Chondrocyte (in vitro differentiated cells): ENCODE results near the gene MAPK8. TPM values are rescaled to one million over a fixed set of nuclear protein-coding genes. Genes with fewer than 3 reads are reported as not detected.

Experiments
- DNase-seq: peaks from one replicate; pipeline ENCODE4 v3.0.0; 2021; ENCODE audit warnings: mixed read lengths, low spot score
- H3K27ac Mint-ChIP-seq: one replicate; pipeline ENCODE4 v1.8.0; 2021; ENCODE audit warnings: mild to moderate bottlenecking, moderate library complexity, mixed read lengths; ENCODE audit not compliant: unreplicated experiment
- H3K27me3 Mint-ChIP-seq: 2 replicates; pipeline ENCODE4 v1.8.0; 2021; ENCODE audit warnings: low read depth, mixed read lengths
- H3K36me3 Mint-ChIP-seq: 2 replicates; pipeline ENCODE4 v1.8.0; 2021; ENCODE audit warnings: low read depth, mixed read lengths
- H3K4me1 Mint-ChIP-seq: 2 replicates; pipeline ENCODE4 v1.8.0; 2021; ENCODE audit warnings: low read depth, mild to moderate bottlenecking, mixed read lengths
- H3K4me3 Mint-ChIP-seq: one replicate; pipeline ENCODE4 v1.8.0; 2021; ENCODE audit warnings: mild to moderate bottlenecking, moderate library complexity, mixed read lengths; ENCODE audit not compliant: unreplicated experiment
- H3K9me3 Mint-ChIP-seq: 2 replicates; pipeline ENCODE4 v1.8.0; 2021; ENCODE audit warnings: low read depth, mixed read lengths
- total RNA-seq: library from RNA; stranded (reverse); gene quantifications from 3 replicates; pipeline ENCODE4 v1.2.1, GENCODE V29; 2021
- TF ChIP-seq, protein P1 (sequence below): fragments of 200-600 bp; sonication (generic); IDR thresholded peaks from 2 replicates; pipeline ENCODE4 v1.5.0; 2021; ENCODE audit warnings: antibody characterized with exemption, mild to moderate bottlenecking, moderate library complexity

Gene MAPK8
- total RNA-seq, 1 donor from 2014 or later, result 43.4 TPM

DNA sequence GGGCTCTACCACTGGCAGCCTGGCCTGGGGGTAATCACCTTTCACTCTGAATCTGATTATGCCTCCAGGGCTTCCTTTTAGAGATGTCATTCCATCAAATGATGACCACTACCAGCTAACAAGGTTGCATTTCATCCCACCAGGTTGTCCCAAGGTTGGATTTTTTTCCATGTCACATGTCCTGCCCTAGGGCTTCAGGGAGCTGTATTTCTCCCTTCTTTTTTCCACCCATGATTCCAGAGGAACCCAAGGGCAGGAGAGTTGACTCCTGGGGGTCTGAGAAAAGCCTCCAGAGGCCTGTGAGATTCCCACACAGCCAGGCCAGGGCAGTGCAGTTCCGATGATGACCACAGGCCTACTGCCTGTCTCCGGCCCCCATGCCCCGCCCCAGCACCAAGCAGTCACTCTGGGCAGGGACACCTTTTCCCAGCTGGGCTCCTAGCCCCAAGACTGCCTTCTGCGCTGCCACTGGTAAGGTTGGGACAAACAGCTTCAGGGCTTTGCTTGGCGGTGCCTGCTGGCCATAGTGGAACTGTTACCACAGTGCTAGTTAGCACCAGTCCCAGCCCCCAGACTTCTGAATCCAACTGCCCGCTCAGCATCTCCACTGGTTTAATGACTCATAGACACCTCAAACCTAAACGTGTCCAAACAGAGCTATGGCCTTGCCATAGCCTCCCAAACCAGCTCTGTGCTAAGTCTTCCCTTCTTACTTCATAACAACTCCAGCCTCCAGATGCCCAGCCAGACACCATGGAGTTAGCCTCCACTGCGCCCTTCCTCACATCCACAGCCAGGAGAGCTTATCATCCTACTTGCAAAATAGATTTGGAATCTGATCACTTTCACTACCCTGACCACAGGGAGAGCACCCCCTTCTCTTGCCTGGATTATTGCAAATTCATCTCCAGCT is 164.7 kb downstream of the MAPK8 start:
- no peak for DNase-seq
- Mint-ChIP-seq H3K36me3 (no peaks in the 10 kb centered on the region), H3K4me1 (no peaks in the 10 kb centered on the region), H3K27me3 (no peaks in the 10 kb centered on the region), H3K4me3 (no peak overlapping the region), H3K9me3 (no peaks in the 10 kb centered on the region), H3K27ac (no peak overlapping the region)
- TF ChIP-seq, protein P1, sequence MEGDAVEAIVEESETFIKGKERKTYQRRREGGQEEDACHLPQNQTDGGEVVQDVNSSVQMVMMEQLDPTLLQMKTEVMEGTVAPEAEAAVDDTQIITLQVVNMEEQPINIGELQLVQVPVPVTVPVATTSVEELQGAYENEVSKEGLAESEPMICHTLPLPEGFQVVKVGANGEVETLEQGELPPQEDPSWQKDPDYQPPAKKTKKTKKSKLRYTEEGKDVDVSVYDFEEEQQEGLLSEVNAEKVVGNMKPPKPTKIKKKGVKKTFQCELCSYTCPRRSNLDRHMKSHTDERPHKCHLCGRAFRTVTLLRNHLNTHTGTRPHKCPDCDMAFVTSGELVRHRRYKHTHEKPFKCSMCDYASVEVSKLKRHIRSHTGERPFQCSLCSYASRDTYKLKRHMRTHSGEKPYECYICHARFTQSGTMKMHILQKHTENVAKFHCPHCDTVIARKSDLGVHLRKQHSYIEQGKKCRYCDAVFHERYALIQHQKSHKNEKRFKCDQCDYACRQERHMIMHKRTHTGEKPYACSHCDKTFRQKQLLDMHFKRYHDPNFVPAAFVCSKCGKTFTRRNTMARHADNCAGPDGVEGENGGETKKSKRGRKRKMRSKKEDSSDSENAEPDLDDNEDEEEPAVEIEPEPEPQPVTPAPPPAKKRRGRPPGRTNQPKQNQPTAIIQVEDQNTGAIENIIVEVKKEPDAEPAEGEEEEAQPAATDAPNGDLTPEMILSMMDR, result no peak

DNA sequence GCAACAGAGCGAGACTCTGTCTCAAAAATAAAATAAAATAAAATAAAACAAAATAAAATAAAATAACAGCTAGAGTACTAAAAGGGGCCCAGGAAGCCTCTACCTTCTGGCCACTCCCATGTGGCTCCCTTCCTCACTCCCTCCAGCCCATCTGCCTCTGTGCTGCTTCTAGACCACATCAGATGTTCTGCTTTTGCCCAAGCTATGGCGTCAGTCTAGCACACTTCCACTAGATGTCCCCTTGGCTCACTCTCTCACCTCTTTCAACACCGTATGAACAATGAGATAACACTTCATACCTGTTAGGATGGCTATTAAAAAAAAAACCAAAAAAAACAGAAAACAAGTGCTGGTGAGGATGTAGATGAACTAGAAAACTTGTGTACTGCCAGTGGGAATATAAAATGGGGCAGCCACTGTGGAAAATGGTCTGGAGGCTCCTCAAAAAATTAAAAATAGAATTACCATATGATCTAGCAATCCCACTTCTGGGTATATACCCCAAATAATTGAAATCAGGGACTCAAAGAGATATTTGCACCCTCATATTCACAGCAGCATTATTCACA is 166.1 kb downstream of the MAPK8 start:
- no peak overlapping the region for H3K4me3 Mint-ChIP-seq
- H3K4me1 Mint-ChIP-seq, result no peaks in the 10 kb centered on the region
- no peak overlapping the region for H3K27ac Mint-ChIP-seq
- TF ChIP-seq, protein P1, result no peak
- no peak for DNase-seq
- H3K36me3 Mint-ChIP-seq, result no peaks in the 10 kb centered on the region
- H3K9me3 Mint-ChIP-seq, result no peaks in the 10 kb centered on the region
- no peaks in the 10 kb centered on the region for H3K27me3 Mint-ChIP-seq

DNA sequence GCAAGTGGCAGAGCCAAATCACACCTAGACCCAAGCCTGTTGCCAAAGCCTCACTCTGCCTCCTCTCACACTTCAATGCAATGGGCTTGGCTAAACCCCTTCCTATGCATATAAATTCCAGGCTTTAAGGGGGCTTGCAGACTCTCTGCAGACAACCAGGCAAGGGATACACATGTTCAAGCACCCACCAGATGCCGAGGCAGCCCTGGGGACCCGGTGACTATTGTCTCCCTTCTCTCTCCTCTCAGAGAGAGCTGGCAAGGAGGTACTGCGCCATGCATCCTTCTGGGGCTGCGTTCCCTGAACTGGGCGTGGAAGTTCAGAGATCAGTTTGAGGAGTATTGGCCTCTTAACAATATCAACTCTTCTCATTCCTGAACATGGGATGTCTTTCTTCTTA is 167.2 kb downstream of the MAPK8 start:
- TF ChIP-seq, protein P1, result no peak
- no peak for DNase-seq
- Mint-ChIP-seq H3K27me3 (no peaks in the 10 kb centered on the region), H3K27ac (no peak overlapping the region), H3K9me3 (no peaks in the 10 kb centered on the region), H3K36me3 (no peaks in the 10 kb centered on the region), H3K4me1 (no peaks in the 10 kb centered on the region), H3K4me3 (no peak overlapping the region)

DNA sequence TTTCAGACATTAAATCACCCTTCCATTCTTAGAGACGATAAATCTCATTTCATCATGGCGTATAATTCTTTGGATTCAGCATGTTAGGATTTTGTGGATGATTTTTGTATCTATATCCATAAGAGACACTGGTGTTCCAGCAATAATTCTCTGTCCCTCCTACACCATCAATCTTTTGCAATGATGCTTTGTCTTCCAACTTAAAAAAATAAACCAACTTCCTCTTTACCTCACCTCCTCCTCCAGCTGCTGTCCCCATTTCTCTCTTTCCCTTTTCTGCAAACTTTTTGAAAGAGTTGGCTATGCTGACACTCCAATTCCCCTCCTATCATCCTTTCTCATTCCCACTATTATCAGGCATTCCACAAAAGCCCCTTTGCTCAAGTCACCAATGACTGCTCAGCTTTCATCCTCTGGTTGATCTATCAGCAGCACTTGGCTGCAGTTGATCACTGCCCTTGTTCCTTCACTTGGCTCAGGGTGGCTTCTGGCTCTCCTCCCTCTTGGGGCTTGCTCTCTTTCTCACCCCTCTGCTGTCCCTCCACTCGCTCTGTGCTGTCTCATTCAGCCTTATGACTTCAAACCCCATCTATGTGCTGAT is 168.4 kb downstream of the MAPK8 start:
- Mint-ChIP-seq H3K4me1 (no peaks in the 10 kb centered on the region), H3K27ac (no peak overlapping the region), H3K27me3 (no peaks in the 10 kb centered on the region), H3K36me3 (no peaks in the 10 kb centered on the region), H3K9me3 (no peaks in the 10 kb centered on the region), H3K4me3 (no peak overlapping the region)
- DNase-seq, result no peak
- TF ChIP-seq, protein P1, result no peak

DNA sequence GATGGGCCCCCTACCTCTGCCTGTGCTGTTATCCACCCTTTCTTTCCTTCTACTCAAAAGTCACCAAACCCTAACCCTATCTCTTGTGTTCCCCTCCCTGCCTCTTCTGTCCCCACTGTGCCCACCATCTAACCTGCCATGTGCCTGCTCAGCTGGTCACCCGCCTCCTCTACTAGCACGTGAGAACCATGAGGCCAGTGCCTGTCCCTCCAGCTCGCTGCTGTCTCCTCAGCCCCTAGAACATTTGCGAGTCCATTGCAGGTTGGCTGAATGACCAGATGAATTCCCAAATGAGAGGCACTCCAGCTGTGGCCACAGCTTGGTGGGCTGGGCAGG is 169.4 kb downstream of the MAPK8 start:
- H3K27ac Mint-ChIP-seq, result peak overlapping the region; percentile 41
- no peaks in the 10 kb centered on the region for H3K36me3 Mint-ChIP-seq
- no peaks in the 10 kb centered on the region for H3K27me3 Mint-ChIP-seq
- no peaks in the 10 kb centered on the region for H3K4me1 Mint-ChIP-seq
- H3K9me3 Mint-ChIP-seq, result no peaks in the 10 kb centered on the region
- H3K4me3 Mint-ChIP-seq, result no peak overlapping the region
- TF ChIP-seq, protein P1, result no peak
- no peak for DNase-seq
